Activated CD8-positive, alpha-beta T cell treated with anti-CD3 and anti-CD28 coated beads for 36 hours (primary cell): ENCODE results near the gene C1orf122. TPM values are rescaled to one million over a fixed set of nuclear protein-coding genes. Genes with fewer than 3 reads are reported as not detected.

ENCODE experiments used
- ATAC-seq: fragments of 200-7000 bp; cut with Tn5 transposase; one replicate; pipeline ENCODE4 v1.10.0; 2021; ENCODE audit warnings: mild to moderate bottlenecking, moderate library complexity
- CTCF ChIA-PET: fragments of 350-600 bp; sonication (Branson Sonifier 250); formaldehyde crosslinking; loops from one replicate; lab custom pipeline; 2021; ENCODE audit warnings: antibody characterized with exemption; lab: Charles Lee
- POLR2A ChIA-PET: fragments of 350-600 bp; sonication (Branson Sonifier 250); formaldehyde crosslinking; loops from one replicate; lab custom pipeline; 2021; ENCODE audit warnings: antibody characterized with exemption; lab: Charles Lee
- DNase-seq: peaks from one replicate; pipeline ENCODE4 v3.0.0-alpha.2; 2020
- H3K27ac Mint-ChIP-seq: one replicate; pipeline ENCODE4 v1.8.0; 2021; ENCODE audit warnings: mild to moderate bottlenecking, mixed read lengths
- H3K27me3 Mint-ChIP-seq: one replicate; pipeline ENCODE4 v1.8.0; 2021; ENCODE audit warnings: mixed read lengths
- H3K36me3 Mint-ChIP-seq: one replicate; pipeline ENCODE4 v1.8.0; 2021; ENCODE audit warnings: low read depth, mixed read lengths
- H3K4me1 Mint-ChIP-seq: one replicate; pipeline ENCODE4 v1.8.0; 2021; ENCODE audit warnings: low read depth, mixed read lengths
- H3K4me3 Mint-ChIP-seq: one replicate; pipeline ENCODE4 v1.8.0; 2021; ENCODE audit warnings: mild to moderate bottlenecking, moderate library complexity, mixed read lengths
- H3K9me3 Mint-ChIP-seq: one replicate; pipeline ENCODE4 v1.8.0; 2021; ENCODE audit warnings: mixed read lengths
- intact Hi-C: fragments of 100-400 bp; cut with micrococcal nuclease; formaldehyde crosslinking; loops from one replicate; pipeline ENCODE4 v1.10.0; 2022
- total RNA-seq, 2 experiments: library from RNA; stranded (reverse); gene quantifications; one replicate each; pipeline ENCODE4 v1.2.3, GENCODE V29; 2021
- TF ChIP-seq, protein P1 (sequence below): fragments of 200-600 bp; IDR thresholded peaks from one replicate; pipeline ENCODE4 v1.8.0; 2022; ENCODE audit warnings: antibody characterized with exemption, mild to moderate bottlenecking

Gene C1orf122
- total RNA-seq, 2 experiments from 2014 or later = 17.4 to 17.9 TPM

DNA sequence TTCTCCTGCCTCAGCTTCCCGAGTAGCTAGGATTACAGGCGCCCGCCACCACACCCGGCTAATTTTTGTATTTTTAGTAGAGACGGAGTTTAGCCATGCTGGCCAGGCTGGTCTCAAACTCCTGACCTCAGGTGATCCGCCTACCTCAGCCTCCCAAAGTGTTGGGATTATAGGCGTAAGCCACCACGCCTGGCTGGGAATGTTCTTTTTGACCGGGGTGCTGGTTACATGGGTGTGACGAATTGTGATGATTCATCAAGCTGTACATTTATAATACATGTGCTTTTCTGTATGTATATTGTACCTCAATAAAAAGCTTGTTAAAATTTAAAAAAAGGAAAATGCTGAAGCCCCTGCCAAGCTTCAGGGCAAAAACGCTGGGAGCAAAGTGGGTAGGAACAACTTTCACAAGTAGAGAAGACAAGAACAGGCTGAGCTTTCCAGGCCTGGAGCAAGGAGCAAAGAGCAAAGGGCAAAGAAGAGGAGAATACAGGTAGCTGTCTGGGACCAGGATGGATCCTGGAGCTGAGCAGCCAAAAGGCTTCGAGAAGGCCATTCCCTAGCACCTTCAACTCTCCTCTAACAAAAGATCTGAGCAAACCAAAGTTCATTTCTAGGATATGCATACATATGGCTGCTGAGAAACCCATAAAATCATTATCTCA, 21.0 kb downstream of the C1orf122 start:
- Mint-ChIP-seq H3K9me3 (no peaks in the 10 kb centered on the region), H3K27ac (no peak overlapping the region), H3K4me1 (peaks cover 18% of the 10 kb centered on the region), H3K4me3 (no peak overlapping the region), H3K27me3 (no peaks in the 10 kb centered on the region), H3K36me3 (peaks cover 29% of the 10 kb centered on the region)
- no peak for DNase-seq
- POLR2A ChIA-PET = no interaction called here
- intact Hi-C loops = no loop called here
- TF ChIP-seq, protein P1, sequence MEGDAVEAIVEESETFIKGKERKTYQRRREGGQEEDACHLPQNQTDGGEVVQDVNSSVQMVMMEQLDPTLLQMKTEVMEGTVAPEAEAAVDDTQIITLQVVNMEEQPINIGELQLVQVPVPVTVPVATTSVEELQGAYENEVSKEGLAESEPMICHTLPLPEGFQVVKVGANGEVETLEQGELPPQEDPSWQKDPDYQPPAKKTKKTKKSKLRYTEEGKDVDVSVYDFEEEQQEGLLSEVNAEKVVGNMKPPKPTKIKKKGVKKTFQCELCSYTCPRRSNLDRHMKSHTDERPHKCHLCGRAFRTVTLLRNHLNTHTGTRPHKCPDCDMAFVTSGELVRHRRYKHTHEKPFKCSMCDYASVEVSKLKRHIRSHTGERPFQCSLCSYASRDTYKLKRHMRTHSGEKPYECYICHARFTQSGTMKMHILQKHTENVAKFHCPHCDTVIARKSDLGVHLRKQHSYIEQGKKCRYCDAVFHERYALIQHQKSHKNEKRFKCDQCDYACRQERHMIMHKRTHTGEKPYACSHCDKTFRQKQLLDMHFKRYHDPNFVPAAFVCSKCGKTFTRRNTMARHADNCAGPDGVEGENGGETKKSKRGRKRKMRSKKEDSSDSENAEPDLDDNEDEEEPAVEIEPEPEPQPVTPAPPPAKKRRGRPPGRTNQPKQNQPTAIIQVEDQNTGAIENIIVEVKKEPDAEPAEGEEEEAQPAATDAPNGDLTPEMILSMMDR = no peak
- ATAC-seq = no peak
- CTCF ChIA-PET = interaction anchor here (0.9 kb wide), 1 partner anchor 32 kb away, joined by 4 read pairs; no protein-coding TSS in a partner anchor

DNA sequence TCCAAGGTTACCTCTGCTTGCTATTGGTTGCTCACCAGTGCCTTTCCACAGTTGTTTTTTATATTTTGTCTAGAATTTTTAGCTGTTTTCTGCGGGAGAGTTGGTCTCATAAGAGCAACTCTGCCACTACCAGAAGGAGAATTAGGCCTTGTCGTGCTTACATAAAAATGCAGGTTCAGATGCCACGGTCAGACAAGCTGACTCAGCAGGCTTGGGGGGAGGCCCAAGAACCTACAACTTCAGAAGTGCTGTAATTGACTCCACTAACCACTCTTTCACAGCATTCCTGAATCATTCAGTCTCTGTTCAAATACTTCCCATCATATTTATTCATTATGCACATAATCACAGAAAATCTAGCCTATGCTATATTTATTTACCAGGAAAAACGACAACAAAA, 23.5 kb downstream of the C1orf122 start:
- Mint-ChIP-seq H3K36me3 (peaks cover 29% of the 10 kb centered on the region), H3K9me3 (no peaks in the 10 kb centered on the region), H3K4me1 (peaks cover 3% of the 10 kb centered on the region), H3K27me3 (no peaks in the 10 kb centered on the region), H3K27ac (no peak overlapping the region), H3K4me3 (no peak overlapping the region)
- intact Hi-C loops = no loop called here
- ChIA-PET POLR2A (interaction anchor here (0.6 to 0.7 kb wide), 2 partner anchors 10 to 11 kb away, joined by 3 read pairs; no protein-coding TSS in a partner anchor), CTCF (no interaction called here)
- no peak for ATAC-seq
- TF ChIP-seq, protein P1 = no peak
- no peak for DNase-seq

DNA sequence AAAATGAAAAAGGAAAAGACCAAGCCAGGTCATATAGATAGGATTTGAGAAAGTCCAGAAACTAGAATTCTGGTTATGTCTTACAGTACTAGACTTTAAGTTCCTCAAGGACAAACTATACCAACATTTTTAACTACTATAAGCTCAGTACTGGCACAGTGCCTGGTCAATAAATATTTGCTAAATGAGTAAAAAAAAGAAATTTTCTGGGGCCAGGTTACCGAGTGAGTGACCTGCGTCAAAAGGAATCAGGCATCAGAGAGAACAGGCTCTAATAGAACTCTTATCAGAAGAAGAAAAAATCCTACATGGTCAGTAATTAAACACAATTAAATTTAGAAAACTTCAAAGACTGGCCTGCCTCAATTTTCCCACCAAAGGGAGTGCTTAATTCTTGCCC, 24.2 kb downstream of the C1orf122 start:
- Mint-ChIP-seq H3K36me3 (peaks cover 29% of the 10 kb centered on the region), H3K4me1 (peaks cover under 1% of the 10 kb centered on the region), H3K9me3 (no peaks in the 10 kb centered on the region), H3K4me3 (no peak overlapping the region), H3K27ac (no peak overlapping the region), H3K27me3 (no peaks in the 10 kb centered on the region)
- TF ChIP-seq, protein P1 = no peak
- DNase-seq = no peak
- ChIA-PET CTCF (no interaction called here), POLR2A (interaction anchor here (0.6 kb wide), 1 partner anchor 11 kb away, joined by 3 read pairs; no protein-coding TSS in a partner anchor)
- intact Hi-C loops = no loop called here
- no peak for ATAC-seq

DNA sequence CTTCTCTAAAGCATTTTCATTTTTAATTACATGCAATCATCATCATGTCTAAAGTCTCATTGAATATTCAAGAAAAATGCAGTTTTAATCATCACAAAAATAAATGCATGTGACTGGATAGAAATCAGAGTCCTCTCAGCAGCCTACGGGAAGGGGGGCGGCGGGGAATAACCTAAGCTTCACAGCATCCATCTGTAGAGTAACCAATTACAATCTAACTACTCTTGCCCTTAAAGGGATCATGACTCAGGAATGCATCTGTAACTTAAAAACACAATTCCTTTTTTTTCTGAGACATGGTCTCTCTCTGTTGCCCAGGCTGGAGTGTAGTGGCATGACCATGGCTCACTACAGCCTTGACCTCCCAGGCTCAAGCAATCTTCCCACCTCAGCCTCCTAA, 29.2 kb downstream of the C1orf122 start:
- ATAC-seq (no peak), DNase-seq (no peak)
- Mint-ChIP-seq H3K4me1 (no peaks in the 10 kb centered on the region), H3K27ac (no peak overlapping the region), H3K9me3 (no peaks in the 10 kb centered on the region), H3K36me3 (peaks cover 33% of the 10 kb centered on the region), H3K4me3 (no peak overlapping the region), H3K27me3 (no peaks in the 10 kb centered on the region)
- ChIA-PET CTCF (interaction anchor here (0.7 kb wide), 1 partner anchor 25 kb away, joined by 3 read pairs; no protein-coding TSS in a partner anchor), POLR2A (no interaction called here)
- intact Hi-C loops = no loop called here
- TF ChIP-seq, protein P1 = no peak

DNA sequence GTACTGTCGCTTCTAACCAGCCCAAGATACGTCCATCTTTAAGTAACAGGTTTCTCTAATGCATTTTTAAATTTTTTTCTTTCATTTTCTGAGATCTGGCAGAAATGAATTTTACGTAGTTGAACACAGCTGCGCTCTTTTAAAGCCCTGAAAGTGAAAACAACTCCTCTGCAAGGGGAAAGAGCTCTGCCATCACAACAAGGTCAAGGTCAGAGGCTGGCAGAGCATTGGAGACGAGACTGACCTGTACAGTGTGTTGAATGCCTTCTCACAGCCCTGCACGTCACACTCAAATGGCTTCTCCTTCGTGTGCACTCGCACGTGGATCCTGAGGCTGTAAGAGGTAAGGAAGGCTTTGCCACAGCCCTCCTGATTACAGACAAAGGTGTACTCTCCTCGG, 32.1 kb downstream of the C1orf122 start:
- Mint-ChIP-seq H3K36me3 (peaks cover 23% of the 10 kb centered on the region), H3K27me3 (no peaks in the 10 kb centered on the region), H3K4me3 (no peak overlapping the region), H3K4me1 (peaks cover 13% of the 10 kb centered on the region), H3K27ac (no peak overlapping the region), H3K9me3 (no peaks in the 10 kb centered on the region)
- POLR2A ChIA-PET = no interaction called here
- CTCF ChIA-PET = interaction anchor here (4.1 kb wide), 1 partner anchor 20 kb away, joined by 17 read pairs; the partner anchor contains the start of gene MTF1
- ATAC-seq = no peak
- no peak for DNase-seq
- intact Hi-C loops = no loop called here
- TF ChIP-seq, protein P1 = no peak
